NCI-H2081 (cell line): ENCODE results near the gene NEK6.
A peak's percentile ranks its signal among the peaks of the same experiment; 100 is the strongest.

ENCODE experiments used
- DNase-seq, 2 experiments: peaks; one replicate each; lab custom pipeline; 2025; lab: John Stamatoyannopoulos, UW

Gene NEK6

DNA sequence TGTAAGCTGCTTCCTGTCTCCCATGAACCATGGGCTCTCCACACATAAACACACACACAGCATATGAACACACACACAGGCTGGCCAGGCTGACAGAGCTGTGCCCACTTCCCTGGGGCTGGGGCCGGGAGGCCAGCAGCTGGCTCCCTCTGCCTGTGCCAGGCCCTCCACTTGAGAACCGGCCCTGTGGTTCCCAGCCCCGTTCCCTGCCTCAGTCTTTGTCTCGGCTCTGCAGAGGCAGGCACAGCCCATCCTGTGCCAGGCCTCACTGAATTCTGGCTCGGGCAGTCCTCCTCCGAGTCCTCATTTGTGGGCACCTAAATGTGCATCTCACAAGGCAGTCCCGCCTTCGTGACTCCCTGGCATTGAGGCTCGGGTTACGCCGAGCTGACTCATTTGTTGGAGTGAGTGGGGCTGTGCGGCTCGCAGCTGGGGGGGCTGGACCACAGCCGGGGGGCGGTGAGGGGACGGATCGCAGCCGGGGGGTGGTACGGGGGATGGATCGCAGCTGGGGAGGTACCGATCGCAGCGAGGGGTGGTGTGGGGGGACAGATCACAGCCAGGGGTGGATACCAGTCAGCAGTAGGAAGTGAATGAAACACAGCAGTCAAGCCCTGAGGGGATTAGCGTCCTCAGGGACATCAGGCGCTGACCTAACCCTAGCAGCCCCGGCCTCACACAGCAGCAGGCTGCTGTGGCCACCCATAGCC, 85.2 kb downstream of the NEK6 start:
- DNase-seq: peak; percentile 29 to 63

DNA sequence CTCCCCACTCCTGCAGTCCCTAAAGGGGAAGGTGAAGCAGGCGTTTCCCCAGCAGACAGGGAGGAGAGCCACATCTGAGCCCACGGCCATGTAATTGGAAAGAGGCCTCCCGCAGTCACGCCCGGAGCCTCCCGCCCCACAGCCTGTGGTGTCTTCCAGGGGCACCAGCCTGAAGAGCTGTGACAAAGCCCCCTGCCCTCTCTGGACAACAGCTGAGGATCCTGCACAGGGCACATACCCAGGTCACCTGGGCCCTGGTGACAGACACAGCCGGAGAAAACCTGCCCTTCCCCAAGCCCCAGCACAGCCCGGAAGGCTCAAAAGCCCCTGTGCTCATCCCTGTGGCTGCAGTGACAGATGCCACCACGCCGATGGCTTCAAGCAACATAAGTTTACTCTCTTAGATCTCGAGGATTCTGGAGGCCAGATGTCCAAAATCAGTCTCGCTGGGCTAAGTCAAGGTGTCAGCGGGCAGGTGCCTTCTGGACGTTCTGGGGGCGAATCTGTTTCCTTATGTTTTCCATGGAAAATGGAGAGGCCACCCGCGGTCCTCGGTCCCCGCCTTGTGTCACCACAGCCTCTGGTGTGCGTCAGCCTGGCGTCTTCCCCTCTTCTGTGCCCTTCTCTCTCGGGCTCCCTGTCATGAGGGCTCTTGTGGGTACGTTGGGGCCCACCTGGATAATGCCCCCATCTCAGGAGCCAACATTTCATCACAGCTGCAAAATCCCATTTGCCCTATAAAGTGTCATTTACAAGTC, 86.0 kb downstream of the NEK6 start:
- DNase-seq: no peak

GRCh38 chr9:124344291-124345050, 86.7 kb downstream of the NEK6 start:
- DNase-seq: no peak

- no peak for DNase-seq
Measured at GRCh38 chr9:124345063-124345462, 87.3 kb downstream of the NEK6 start.

DNA sequence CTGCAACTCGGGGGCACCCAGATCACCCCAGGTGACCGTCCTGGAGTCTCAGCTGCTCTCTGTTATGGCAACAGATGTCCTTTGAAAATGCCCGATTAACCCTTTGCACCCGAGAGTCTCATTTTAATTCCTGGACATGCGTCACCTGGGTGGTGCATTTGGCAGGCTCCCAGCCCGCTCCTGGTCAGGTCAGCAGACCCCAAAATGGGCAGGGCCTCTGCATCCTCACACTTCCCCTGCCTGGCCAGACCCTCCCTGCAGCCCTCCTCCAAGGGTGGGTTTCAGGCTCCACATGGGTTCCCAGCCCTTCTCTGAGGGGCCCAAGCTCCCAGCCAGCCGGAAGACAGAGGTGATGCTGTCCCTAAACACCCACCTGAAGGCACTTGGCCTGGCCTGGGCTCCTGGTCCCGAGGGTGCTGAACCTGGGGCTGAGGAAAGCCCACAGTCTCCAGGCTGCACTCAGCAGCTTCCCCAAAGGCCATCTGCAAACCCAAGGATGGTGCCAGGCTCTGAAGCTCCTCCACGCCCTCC, 88.1 kb downstream of the NEK6 start:
- no peak for DNase-seq

GRCh38 chr9:124346347-124347163, 88.8 kb downstream of the NEK6 start:
- DNase-seq: no peak

DNA sequence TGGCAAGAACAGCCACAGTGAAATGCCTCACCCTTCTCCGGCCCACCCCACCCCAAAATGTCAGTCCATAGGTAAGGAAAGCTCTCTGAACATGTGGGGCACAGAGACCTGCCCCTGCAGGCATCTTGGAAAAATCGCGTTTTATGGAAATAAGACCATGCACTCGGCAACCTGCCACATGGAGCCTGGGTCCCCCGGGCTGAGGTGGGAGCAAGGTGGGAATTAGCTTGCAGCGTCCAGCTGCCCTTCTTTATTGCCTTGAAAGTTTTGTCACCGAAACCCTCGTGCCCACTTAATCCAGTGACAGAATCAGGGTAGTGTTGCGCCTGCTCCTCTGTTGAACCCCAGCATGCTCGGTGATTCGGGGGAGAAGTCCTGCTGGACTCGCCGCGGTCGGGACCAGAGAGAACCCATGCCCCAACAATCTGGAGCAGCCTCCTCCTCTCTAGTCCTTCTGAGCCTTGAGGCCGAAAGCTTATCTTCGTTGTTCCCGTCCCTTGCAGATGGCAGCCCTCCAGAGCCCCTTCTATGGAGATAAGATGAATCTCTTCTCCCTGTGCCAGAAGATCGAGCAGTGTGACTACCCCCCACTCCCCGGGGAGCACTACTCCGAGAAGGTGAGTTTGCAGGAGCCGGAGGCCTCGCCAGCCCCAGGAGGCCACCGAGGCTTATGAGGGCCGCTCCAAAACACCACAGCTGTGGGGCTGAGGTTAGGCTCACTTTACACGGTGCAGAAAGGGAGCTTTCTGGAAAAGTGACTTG, 89.6 kb downstream of the NEK6 start:
- DNase-seq: no peak

- DNase-seq: no peak
Measured at GRCh38 chr9:124347968-124348358, 90.2 kb downstream of the NEK6 start.

DNA sequence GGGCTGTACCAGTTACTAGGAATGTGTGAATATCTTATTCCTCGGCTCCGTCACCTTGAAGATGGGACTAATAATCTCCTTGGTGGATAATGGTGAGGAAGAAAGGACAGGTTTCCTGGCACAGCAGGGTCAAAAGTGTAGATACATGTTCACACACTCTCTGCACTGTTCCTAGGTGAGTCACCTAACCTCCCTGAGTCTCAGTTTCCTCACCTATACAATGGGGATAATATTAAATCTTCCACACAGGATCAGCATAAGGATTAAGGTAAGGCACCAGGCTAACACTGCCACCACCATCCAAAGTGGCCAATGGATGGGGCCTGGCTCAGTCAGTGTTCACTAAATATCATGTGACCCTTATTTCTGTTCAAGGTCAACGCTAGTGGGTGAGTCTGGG, 90.6 kb downstream of the NEK6 start:
- no peak for DNase-seq

- DNase-seq: no peak
Measured at GRCh38 chr9:124348831-124349230, 91.1 kb downstream of the NEK6 start.

DNA sequence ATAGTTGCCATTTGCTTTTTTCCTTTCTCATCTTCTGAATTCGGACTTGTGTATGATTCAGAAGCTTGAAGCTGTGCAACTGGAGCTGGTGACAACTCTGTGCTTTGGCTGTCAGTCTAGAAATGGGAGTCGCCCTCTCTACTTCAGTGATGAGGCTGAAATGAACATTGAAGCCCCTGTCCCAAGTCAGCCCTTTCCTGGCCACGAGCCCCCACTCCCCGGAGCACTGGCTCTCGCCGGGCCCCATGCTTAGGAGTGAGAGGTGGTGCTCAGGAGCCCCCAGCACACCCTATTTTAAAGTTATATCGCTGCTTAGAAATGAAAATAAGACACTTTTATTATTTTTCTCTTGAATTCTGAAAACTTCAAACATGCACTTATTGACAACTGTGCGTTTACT, 91.5 kb downstream of the NEK6 start:
- DNase-seq: no peak

DNA sequence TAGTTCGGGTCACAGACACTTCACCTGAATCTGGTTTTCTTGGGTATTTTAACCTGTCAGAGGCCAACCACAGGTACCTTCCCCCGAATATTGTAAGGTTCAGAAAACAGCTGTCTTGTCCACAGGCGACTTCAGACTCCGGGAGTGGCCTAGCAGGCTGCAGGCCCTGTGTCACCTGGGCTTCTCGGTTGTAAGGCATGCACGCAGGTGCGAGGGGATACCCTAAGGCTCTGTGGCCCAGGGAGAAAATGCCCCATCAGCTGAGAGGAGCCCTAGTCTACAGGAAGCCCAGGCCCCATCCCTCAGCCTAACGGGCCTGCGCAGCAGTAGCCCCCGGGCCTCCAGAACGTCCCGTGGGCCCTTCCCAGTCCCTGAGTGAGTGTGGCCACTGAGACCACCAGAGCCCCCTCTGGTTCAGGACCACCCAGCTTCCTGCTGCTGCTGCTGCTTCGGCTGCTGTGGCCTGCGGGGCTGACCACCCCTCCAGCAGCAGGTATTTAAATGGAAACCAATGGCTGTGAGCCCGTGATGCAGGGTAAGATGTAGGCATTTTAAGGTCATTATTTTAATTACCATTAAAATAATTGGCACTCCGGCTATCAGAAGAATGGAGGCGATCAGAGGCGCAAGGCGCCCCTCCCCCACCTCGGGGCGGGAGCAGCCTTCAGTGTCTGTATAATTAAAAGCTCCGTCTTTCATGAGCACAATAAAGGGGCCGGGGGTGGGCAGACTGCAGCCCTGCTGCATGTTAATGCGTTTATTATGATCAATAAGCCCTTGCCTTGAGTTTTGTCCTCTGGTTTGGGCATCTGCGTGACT, 92.1 kb downstream of the NEK6 start:
- DNase-seq: no peak

DNA sequence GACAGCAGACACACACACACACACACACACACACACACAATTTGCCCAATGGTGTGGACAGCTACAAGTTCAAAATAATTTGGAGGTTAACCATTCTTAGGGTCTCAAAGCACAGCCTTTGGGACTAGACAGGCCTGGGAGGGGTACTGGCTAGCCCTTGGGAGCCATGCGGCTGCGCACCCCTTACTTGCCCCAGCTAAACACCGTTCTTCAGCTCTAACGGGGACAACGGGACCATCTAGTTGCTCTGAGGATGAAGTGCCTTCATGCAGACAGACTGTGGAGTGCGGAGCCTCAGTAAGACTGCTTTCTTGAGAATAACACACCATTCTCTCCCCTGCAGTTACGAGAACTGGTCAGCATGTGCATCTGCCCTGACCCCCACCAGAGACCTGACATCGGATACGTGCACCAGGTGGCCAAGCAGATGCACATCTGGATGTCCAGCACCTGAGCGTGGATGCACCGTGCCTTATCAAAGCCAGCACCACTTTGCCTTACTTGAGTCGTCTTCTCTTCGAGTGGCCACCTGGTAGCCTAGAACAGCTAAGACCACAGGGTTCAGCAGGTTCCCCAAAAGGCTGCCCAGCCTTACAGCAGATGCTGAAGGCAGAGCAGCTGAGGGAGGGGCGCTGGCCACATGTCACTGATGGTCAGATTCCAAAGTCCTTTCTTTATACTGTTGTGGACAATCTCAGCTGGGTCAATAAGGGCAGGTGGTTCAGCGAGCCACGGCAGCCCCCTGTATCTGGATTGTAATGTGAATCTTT, 92.9 kb downstream of the NEK6 start:
- no peak for DNase-seq

DNA sequence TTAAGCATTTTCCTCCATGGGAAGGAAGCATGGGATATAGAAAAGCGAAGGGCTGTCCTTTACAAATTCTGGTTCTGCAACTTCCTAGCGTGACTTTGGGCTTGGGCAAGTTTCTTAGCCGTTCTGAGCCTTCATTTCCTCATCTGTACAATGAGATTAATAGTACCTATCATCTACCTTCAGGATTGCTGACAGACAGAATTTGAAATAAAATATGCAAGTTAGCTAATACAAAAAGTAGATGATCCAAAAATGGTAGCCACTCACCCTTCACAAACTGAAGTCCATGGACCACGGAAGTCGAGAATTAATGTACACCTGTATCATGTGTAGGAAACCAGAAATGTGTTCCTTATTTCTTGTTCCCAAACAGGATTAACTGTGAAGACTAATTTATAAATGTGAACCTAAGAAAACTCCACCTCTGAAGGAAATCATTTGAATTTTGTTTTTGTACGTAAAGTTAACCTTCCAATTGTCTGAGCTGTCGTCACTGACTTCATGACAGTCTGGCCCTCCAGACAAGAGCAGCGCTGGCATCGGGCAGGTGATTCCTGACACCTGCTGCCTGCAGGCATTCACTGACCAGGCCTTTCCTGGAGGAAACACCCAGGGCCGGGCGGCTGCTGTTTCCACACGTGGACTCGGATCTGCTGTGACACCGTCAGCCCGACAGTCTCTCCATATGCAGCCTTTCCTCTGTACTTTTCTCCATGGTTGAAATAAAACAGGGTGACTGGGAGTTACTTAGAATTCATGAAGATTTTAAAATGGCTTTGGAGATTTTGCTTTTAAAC, 94.1 kb downstream of the NEK6 start:
- DNase-seq: no peak

DNA sequence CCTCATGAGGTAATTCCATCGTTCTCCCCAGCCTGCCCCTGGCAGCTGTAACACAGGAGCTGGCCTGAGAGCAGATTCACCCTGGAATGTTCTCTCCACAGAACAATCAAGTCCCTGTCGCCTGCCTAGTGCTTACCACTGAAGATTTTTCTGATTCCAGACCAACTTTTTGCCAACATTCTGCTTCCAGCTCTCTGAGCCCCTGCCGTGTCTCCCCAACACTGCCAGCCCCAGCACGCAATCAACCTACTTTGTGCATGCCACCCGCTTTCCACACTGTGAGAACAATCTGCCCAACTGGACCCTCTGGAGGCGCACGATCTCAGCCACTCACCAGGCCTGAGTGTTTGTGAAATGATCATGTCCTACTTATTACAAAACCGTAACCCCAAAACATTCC, 94.9 kb downstream of the NEK6 start:
- DNase-seq: no peak

- DNase-seq: no peak
Measured at GRCh38 chr9:124353166-124353768, 95.5 kb downstream of the NEK6 start.

- DNase-seq: no peak
Measured at GRCh38 chr9:124353811-124354274, 96.1 kb downstream of the NEK6 start.
